ENCODE data around the gene SIX3.

SIX3 gene

GRCh38 chr2:44944102-44944951 lies 2.8 kb downstream of the SIX3 start:
- H3K4me3 ChIP-seq (ENCODE audit: low read depth, low read length) = no peak overlapping the region
- TF ChIP-seq CTCF (IDR thresholded peaks at IDR 0.05; ENCODE audit: low read depth, low read length) = no peak

GRCh38 chr2:44944952-44945612 lies 3.6 kb downstream of the SIX3 start:
- no peak overlapping the region for H3K4me3 ChIP-seq (ENCODE audit: low read depth, low read length)
- TF ChIP-seq CTCF (IDR thresholded peaks at IDR 0.05; ENCODE audit: low read depth, low read length) = no peak

GRCh38 chr2:44945676-44946371 lies 4.3 kb downstream of the SIX3 start:
- no peak overlapping the region for H3K4me3 ChIP-seq (ENCODE audit: low read depth, low read length)
- TF ChIP-seq CTCF (IDR thresholded peaks at IDR 0.05; ENCODE audit: low read depth, low read length) = no peak

GRCh38 chr2:44946372-44947027 lies 5.0 kb downstream of the SIX3 start:
- H3K4me3 ChIP-seq (ENCODE audit: low read depth, low read length) = no peak overlapping the region
- no peak for TF ChIP-seq CTCF (IDR thresholded peaks at IDR 0.05; ENCODE audit: low read depth, low read length)

GRCh38 chr2:44947028-44947375 lies 5.5 kb downstream of the SIX3 start:
- no peak for TF ChIP-seq CTCF (IDR thresholded peaks at IDR 0.05; ENCODE audit: low read depth, low read length)
- no peak overlapping the region for H3K4me3 ChIP-seq (ENCODE audit: low read depth, low read length)

- H3K4me3 ChIP-seq (ENCODE audit: low read depth, low read length) = no peak overlapping the region
- TF ChIP-seq CTCF (IDR thresholded peaks at IDR 0.05; ENCODE audit: low read depth, low read length) = no peak
Observed at GRCh38 chr2:44948565-44949328, 7.2 kb downstream of the SIX3 start.

Data from WI38 (cell line).